Astrocyte (in vitro differentiated cells and primary cell): ENCODE results near the gene TMC8.

Experiments
- EZH2 ChIP-seq: IDR thresholded peaks from 2 replicates; pipeline ENCODE4 v1.6.1; 2012; ENCODE audit warnings: mild to moderate bottlenecking, low read length, inconsistent platforms; ENCODE audit not compliant: insufficient read depth
- TF ChIP-seq, protein P1 (sequence below): IDR thresholded peaks from 2 replicates; pipeline ENCODE4 v1.5.1; 2011; ENCODE audit warnings: low read depth, mild to moderate bottlenecking, inconsistent platforms, low read length, moderate library complexity; ENCODE audit not compliant: insufficient read depth

DNA sequence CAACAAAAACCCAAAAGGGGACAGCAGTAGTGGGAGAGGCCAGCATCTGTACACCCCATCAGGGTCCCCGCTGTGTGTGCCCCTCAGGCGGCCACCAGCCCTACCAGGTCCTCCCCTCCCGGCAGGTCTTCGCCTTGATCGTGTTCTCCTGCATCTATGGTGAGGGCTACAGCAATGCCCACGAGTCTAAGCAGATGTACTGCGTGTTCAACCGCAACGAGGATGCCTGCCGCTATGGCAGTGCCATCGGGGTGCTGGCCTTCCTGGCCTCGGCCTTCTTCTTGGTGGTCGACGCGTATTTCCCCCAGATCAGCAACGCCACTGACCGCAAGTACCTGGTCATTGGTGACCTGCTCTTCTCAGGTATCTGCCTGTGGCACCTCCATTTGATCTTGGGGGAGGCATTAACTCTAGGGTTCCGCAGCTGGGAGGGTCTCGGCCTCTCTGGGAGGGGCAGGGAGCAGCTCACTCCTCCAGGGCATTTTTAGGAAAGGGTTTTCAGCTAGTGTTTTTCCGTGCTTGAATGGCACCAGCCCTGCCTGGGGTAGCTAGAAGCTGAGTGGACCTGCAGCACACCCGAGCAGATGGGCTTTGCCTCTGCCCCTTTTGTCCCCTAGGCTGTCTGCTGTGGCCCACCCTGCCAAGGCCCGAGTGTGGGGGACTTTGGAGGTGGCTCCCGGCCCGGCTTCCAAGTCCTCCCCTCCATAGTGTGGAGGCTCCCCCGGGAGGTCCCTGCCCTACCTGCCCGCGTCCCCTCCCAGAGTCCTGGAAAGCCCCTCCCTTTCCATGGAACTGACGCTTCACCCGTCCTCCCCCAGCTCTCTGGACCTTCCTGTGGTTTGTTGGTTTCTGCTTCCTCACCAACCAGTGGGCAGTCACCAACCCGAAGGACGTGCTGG is 40.4 kb downstream of the TMC8 start:
- TF ChIP-seq, protein P1, sequence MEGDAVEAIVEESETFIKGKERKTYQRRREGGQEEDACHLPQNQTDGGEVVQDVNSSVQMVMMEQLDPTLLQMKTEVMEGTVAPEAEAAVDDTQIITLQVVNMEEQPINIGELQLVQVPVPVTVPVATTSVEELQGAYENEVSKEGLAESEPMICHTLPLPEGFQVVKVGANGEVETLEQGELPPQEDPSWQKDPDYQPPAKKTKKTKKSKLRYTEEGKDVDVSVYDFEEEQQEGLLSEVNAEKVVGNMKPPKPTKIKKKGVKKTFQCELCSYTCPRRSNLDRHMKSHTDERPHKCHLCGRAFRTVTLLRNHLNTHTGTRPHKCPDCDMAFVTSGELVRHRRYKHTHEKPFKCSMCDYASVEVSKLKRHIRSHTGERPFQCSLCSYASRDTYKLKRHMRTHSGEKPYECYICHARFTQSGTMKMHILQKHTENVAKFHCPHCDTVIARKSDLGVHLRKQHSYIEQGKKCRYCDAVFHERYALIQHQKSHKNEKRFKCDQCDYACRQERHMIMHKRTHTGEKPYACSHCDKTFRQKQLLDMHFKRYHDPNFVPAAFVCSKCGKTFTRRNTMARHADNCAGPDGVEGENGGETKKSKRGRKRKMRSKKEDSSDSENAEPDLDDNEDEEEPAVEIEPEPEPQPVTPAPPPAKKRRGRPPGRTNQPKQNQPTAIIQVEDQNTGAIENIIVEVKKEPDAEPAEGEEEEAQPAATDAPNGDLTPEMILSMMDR: no peak
- no peak for TF ChIP-seq EZH2
